AG10803 (cell line): Measurements from ENCODE around the gene ZBTB38.
A peak's percentile ranks its signal among the peaks of the same experiment; 100 is the strongest.

ENCODE experiments used
- DNase-seq: peaks from one replicate; pipeline ENCODE4 v3.0.0; 2010; ENCODE audit warnings: low read depth
- H3K4me3 ChIP-seq: 2 replicates; pipeline ENCODE4 v1.5.1; 2011; ENCODE audit warnings: mild to moderate bottlenecking, low read length, control low read depth
- TF ChIP-seq, protein P1 (sequence below): conservative IDR thresholded peaks from 2 replicates; pipeline ENCODE4 v1.5.1; 2011; ENCODE audit warnings: mild to moderate bottlenecking, low read length, control low read depth, inconsistent platforms

The ZBTB38 gene

GRCh38 chr3:141386611-141387111 lies 18.4 kb downstream of the ZBTB38 start:
- DNase-seq = peak; percentile 71
- TF ChIP-seq, protein P1, sequence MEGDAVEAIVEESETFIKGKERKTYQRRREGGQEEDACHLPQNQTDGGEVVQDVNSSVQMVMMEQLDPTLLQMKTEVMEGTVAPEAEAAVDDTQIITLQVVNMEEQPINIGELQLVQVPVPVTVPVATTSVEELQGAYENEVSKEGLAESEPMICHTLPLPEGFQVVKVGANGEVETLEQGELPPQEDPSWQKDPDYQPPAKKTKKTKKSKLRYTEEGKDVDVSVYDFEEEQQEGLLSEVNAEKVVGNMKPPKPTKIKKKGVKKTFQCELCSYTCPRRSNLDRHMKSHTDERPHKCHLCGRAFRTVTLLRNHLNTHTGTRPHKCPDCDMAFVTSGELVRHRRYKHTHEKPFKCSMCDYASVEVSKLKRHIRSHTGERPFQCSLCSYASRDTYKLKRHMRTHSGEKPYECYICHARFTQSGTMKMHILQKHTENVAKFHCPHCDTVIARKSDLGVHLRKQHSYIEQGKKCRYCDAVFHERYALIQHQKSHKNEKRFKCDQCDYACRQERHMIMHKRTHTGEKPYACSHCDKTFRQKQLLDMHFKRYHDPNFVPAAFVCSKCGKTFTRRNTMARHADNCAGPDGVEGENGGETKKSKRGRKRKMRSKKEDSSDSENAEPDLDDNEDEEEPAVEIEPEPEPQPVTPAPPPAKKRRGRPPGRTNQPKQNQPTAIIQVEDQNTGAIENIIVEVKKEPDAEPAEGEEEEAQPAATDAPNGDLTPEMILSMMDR = no peak
- H3K4me3 ChIP-seq = peak overlapping the region; percentile 47

GRCh38 chr3:141387516-141387915 lies 19.2 kb downstream of the ZBTB38 start:
- TF ChIP-seq, protein P1 = no peak
- no peak for DNase-seq
- peak overlapping the region; percentile 47 for H3K4me3 ChIP-seq

DNA sequence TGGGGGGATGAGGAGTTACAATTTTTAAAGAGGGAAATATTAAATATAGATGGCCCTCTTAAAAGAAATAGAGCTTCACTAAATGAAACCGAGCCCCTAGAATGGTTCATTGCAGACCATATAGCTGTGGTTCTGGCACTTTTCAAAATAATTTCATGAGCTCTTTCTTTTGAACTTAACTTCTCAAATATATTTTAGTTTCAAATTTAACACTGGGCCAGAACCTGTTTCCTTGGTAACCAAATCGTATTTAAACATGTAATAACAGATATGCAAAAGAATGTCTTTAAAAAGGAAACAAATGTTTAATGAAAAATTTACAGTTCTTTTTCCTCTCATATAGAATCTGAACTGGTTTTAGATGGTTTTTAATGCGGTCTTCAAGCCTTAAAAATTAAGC lies 20.1 kb downstream of the ZBTB38 start:
- DNase-seq = no peak
- TF ChIP-seq, protein P1 = no peak
- H3K4me3 ChIP-seq = peak overlapping the region; percentile 27

DNA sequence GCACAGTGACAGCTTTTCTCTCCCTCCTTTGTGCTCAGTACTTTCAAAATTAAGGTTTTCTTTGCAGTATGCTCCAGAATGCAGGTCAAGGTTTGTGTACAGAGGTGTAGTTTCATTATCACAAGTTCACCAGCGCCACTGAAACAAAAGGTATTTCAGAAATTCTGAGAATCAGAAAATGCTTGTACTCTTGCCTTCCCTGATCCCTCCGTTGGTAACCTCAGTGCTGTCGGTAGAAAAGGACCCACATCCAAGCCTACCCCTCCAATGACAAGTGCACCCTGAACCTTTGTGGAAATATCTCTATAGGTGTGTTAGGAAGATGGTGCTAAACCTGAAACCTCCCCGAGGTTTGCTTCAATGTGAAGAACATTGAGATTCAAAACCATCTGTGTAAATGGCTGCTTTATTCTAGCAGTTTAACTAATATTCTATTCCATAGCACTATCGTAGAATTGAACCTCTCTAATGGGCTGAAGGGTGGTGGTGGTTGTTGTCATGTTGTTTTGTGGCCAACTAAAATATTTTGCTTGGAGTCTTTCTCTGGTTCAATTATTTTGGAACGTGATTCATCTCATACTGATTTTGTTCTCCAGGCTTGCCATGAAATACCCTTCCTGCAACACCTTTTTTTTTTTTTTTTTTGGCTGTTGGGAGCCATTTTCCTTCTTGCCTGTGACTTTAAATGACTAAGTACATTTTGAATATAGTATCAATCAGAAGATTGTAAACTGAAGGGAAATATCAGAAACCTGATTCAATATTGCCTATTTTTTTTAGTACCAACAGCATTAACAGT lies 20.7 kb downstream of the ZBTB38 start:
- H3K4me3 ChIP-seq = peak overlapping the region; percentile 27
- peak; percentile 49 for DNase-seq
- TF ChIP-seq, protein P1 = no peak

- TF ChIP-seq, protein P1 = no peak
- DNase-seq = no peak
- H3K4me3 ChIP-seq = no peak overlapping the region
These were observed 21.4 kb downstream of the ZBTB38 start for GRCh38 chr3:141389703-141390102.

- DNase-seq = no peak
- H3K4me3 ChIP-seq = no peak overlapping the region
- TF ChIP-seq, protein P1 = no peak
These were observed 22.4 kb downstream of the ZBTB38 start for GRCh38 chr3:141390747-141391146.

- DNase-seq = no peak
- H3K4me3 ChIP-seq = no peak overlapping the region
- TF ChIP-seq, protein P1 = no peak
These were observed 23.1 kb downstream of the ZBTB38 start for GRCh38 chr3:141391298-141391990.
